Thyroid gland (tissue), 4 donors: ENCODE measurements around the gene C16orf74.

Experiments used
- POLR2A ChIP-seq, 2 donors: fragments of 450-650 bp; IDR thresholded peaks; one replicate each; pipeline ENCODE4 v1.6.1; 2017; ENCODE audit warnings: antibody characterized with exemption in 2 of 2, mild to moderate bottlenecking in 2 of 2, moderate library complexity in 1 of 2
- TF ChIP-seq, protein P1 (sequence below), 6 experiments: fragments of 200-600 bp in 3 of 6; fragments of 450-650 bp in 3 of 6; sonication (generic) in 3 of 6; IDR thresholded peaks; one replicate each; pipeline ENCODE4 v1.5.1; 2016 to 2019; ENCODE audit warnings: antibody characterized with exemption in 6 of 6, mild to moderate bottlenecking in 2 of 6, inconsistent platforms in 1 of 6, moderate library complexity in 1 of 6

DNA sequence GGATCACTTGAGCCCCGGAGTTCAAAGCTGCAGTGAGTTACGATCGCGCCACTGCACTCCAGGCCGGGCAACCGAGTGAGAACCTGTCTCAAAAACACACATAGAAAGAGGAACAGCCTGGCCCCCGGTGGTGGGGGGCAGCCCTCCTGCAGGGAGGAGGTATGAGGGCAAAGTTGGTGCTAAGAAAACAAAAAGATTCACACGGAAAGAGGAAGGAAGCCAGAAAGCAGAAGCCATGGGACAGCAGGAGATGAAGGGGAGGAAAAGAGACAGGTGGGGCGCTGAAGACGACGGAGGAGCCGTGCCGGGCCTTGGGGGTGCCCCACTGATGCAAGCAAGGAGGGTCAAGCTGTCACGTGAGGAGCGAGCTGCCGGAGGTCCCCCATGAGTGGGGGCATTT, 8.2 kb upstream of the C16orf74 start:
- TF ChIP-seq, protein P1, sequence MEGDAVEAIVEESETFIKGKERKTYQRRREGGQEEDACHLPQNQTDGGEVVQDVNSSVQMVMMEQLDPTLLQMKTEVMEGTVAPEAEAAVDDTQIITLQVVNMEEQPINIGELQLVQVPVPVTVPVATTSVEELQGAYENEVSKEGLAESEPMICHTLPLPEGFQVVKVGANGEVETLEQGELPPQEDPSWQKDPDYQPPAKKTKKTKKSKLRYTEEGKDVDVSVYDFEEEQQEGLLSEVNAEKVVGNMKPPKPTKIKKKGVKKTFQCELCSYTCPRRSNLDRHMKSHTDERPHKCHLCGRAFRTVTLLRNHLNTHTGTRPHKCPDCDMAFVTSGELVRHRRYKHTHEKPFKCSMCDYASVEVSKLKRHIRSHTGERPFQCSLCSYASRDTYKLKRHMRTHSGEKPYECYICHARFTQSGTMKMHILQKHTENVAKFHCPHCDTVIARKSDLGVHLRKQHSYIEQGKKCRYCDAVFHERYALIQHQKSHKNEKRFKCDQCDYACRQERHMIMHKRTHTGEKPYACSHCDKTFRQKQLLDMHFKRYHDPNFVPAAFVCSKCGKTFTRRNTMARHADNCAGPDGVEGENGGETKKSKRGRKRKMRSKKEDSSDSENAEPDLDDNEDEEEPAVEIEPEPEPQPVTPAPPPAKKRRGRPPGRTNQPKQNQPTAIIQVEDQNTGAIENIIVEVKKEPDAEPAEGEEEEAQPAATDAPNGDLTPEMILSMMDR (IDR thresholded peaks at IDR 0.05) = no peak
- TF ChIP-seq POLR2A (IDR thresholded peaks at IDR 0.05) = no peak
